Esophagus squamous epithelium (tissue), 5 donors: ENCODE data around the gene ZNF217. TPM values are rescaled to one million over a fixed set of nuclear protein-coding genes. Genes with fewer than 3 reads are reported as not detected.
"Not testable (repeated sequence)": the region's sequence is repeated elsewhere in the genome, so short reads cannot be mapped to it uniquely, and the experiment has no call there.

Experiments used
- DNase-seq: peaks from one replicate; lab custom pipeline; 2025; lab: John Stamatoyannopoulos, UW
- H3K27ac ChIP-seq, 4 donors: fragments of 200-600 bp; sonication (generic); one replicate each; pipeline ENCODE4 v1.5.1; 2016 to 2019; ENCODE audit warnings: mild to moderate bottlenecking in 1 of 4
- H3K27me3 ChIP-seq, 4 donors: fragments of 200-600 bp; sonication (generic); 1 replicate in 3 of 4; 2 replicates in 1 of 4; pipeline versions ENCODE4 v1.5.1 to v1.6.0; 2017 to 2021; ENCODE audit warnings: antibody characterized with exemption in 1 of 4
- H3K36me3 ChIP-seq, 3 donors: fragments of 200-600 bp; sonication (generic); one replicate each; pipeline ENCODE4 v1.5.1; 2016 to 2019
- H3K4me1 ChIP-seq, 3 donors: fragments of 200-600 bp; sonication (generic); one replicate each; pipeline ENCODE4 v1.5.1; 2017 to 2019
- H3K4me3 ChIP-seq, 4 donors: fragments of 200-600 bp; sonication (generic); 1 replicate in 3 of 4; 2 replicates in 1 of 4; pipeline ENCODE4 v1.5.1; 2016 to 2019; ENCODE audit warnings: mild to moderate bottlenecking in 2 of 4, moderate library complexity in 1 of 4
- H3K9me3 ChIP-seq, 3 donors: fragments of 200-600 bp; sonication (generic); one replicate each; pipeline ENCODE4 v1.5.1; 2016 to 2019
- CTCF ChIP-seq, 6 experiments: fragments of 450-650 bp in 4 of 6; fragments of 200-600 bp in 2 of 6; sonication (generic) in 2 of 6; IDR thresholded peaks; one replicate each; pipeline ENCODE4 v1.5.1; 2016 to 2019; ENCODE audit warnings: antibody characterized with exemption in 6 of 6, mild to moderate bottlenecking in 4 of 6, moderate library complexity in 4 of 6
- POLR2A ChIP-seq, 4 donors: fragments of 450-650 bp; IDR thresholded peaks; one replicate each; pipeline ENCODE4 v1.6.1; 2017; ENCODE audit warnings: antibody characterized with exemption in 4 of 4, mild to moderate bottlenecking in 4 of 4, moderate library complexity in 3 of 4
- WGBS, 2 donors: methylation state at CpG; one replicate each; pipeline ENCODE4 v1.1.5; 2018; 5-methylcytosine and 5-hydroxymethylcytosine counted together
- intact Hi-C: fragments of 100-400 bp; cut with DNase I; formaldehyde crosslinking; loops from one replicate; pipeline ENCODE4 v1.15.0; 2022
- total RNA-seq, 4 donors: library from RNA; depleted of rRNA; stranded (reverse); fragments of >200 nt; gene quantifications; one replicate each; pipeline ENCODE4 v1.1.0, GENCODE V29; 2016
- donor health status: DM: yes; HTN: yes; CAD: no.

Gene ZNF217
- total RNA-seq, 4 donors from 2014 or later = 20.7 to 27.5 (median 22.2) TPM

- H3K27ac ChIP-seq = no peak overlapping the region
- TF ChIP-seq CTCF (IDR thresholded peaks at IDR 0.05) = no peak
- no peak for TF ChIP-seq POLR2A (IDR thresholded peaks at IDR 0.05)
- WGBS, 2 donors = 87 to 88% methylated on average over 9 to 10 of the region's 10 CpGs
These were observed 24.3 kb upstream of the ZNF217 start for GRCh38 chr20:53617791-53618489.

GRCh38 chr20:53616489-53616888, 22.9 kb upstream of the ZNF217 start:
- 80 to 96% methylated on average over 5 to 6 of the region's 6 CpGs for WGBS, 2 donors
- H3K4me3 ChIP-seq, H3K27me3 ChIP-seq, H3K36me3 ChIP-seq, H3K9me3 ChIP-seq, H3K27ac ChIP-seq, intact Hi-C loops, DNase-seq: not testable (repeated sequence)
- H3K4me1 ChIP-seq = peaks cover 7 to 11% (median 9%) of the 10 kb centered on the region in 3 donors

More at GRCh38 chr20:53617791-53618489, 24.3 kb upstream of the ZNF217 start:
- Histone ChIP-seq H3K4me1 (peaks cover 22 to 24% (median 23%) of the 10 kb centered on the region in 3 donors), H3K9me3 (no peaks in the 10 kb centered on the region), H3K27me3 (no peaks in the 10 kb centered on the region), H3K4me3 (no peak overlapping the region), H3K36me3 (no peaks in the 10 kb centered on the region)
- no peak for DNase-seq
- intact Hi-C loops = no loop called here

GRCh38 chr20:53613748-53614147, 20.1 kb upstream of the ZNF217 start:
- H3K36me3 ChIP-seq = no peaks in the 10 kb centered on the region
- no peaks in the 10 kb centered on the region for H3K9me3 ChIP-seq
- no peaks in the 10 kb centered on the region for H3K27me3 ChIP-seq
- no peak for DNase-seq
- intact Hi-C loops = no loop called here
- TF ChIP-seq POLR2A (IDR thresholded peaks at IDR 0.05) = no peak
- TF ChIP-seq CTCF (IDR thresholded peaks at IDR 0.05) = no peak
- H3K4me1 ChIP-seq = peaks cover 0 to 24% (median 11%) of the 10 kb centered on the region in 3 donors
- no peak overlapping the region for H3K4me3 ChIP-seq
- no peak overlapping the region for H3K27ac ChIP-seq

GRCh38 chr20:53612289-53612688, 18.6 kb upstream of the ZNF217 start:
- WGBS, 2 donors = 90 to 96% methylated on average over 8 of the region's 8 CpGs
- DNase-seq = not testable (repeated sequence)

GRCh38 chr20:53611449-53611894, 17.8 kb upstream of the ZNF217 start:
- no peaks in the 10 kb centered on the region for H3K27me3 ChIP-seq
- no peaks in the 10 kb centered on the region for H3K9me3 ChIP-seq
- 29 to 64% methylated on average over 8 of the region's 8 CpGs for WGBS, 2 donors
- TF ChIP-seq CTCF (IDR thresholded peaks at IDR 0.05) (no peak), POLR2A (IDR thresholded peaks at IDR 0.05) (no peak)
- H3K36me3 ChIP-seq = no peaks in the 10 kb centered on the region
- H3K4me3 ChIP-seq = no peak overlapping the region
- H3K27ac ChIP-seq = peak overlapping the region in 2 of 4 donors; percentile 16 to 26
- DNase-seq = no peak
- intact Hi-C loops = no loop called here
- H3K4me1 ChIP-seq = peaks cover 0 to 42% (median 15%) of the 10 kb centered on the region in 3 donors

More at GRCh38 chr20:53612289-53612688, 18.6 kb upstream of the ZNF217 start:
- H3K9me3 ChIP-seq, H3K36me3 ChIP-seq, intact Hi-C loops, H3K27ac ChIP-seq, H3K4me3 ChIP-seq, H3K27me3 ChIP-seq: not testable (repeated sequence)
- peaks cover 0 to 35% (median 15%) of the 10 kb centered on the region in 3 donors for H3K4me1 ChIP-seq
